HEK293 (cell line): Measurements from ENCODE around the gene ANAPC16.
A peak's percentile ranks its signal among the peaks of the same experiment; 100 is the strongest.

Experiments
- HOXA7 ChIP-seq: sonication (generic); formaldehyde crosslinking; IDR thresholded peaks from 2 replicates; pipeline ENCODE4 v1.8.1; 2022; ENCODE audit warnings: missing genetic modification reagents, borderline replicate concordance
- MYNN ChIP-seq: fragments of 450-650 bp; formaldehyde crosslinking; IDR thresholded peaks from 2 replicates; pipeline ENCODE4 v1.5.1; 2016; ENCODE audit warnings: missing biosample characterization, missing genetic modification characterization, borderline replicate concordance
- OSR2 ChIP-seq: fragments of 450-650 bp; formaldehyde crosslinking; IDR thresholded peaks from 2 replicates; pipeline ENCODE4 v1.5.1; 2016; ENCODE audit warnings: missing biosample characterization, missing genetic modification characterization
- SP3 ChIP-seq: fragments of 450-650 bp; formaldehyde crosslinking; IDR thresholded peaks from 2 replicates; pipeline ENCODE4 v1.5.1; 2016; ENCODE audit warnings: missing biosample characterization, missing genetic modification characterization
- ZFP3 ChIP-seq: fragments of 450-650 bp; formaldehyde crosslinking; IDR thresholded peaks from 2 replicates; pipeline ENCODE4 v1.5.1; 2016; ENCODE audit warnings: low read depth, missing biosample characterization, missing genetic modification characterization
- ZIC2 ChIP-seq: fragments of 450-650 bp; formaldehyde crosslinking; IDR thresholded peaks from 2 replicates; pipeline ENCODE4 v1.5.1; 2016; ENCODE audit warnings: missing biosample characterization, missing genetic modification characterization
- ZNF19 ChIP-seq: fragments of 450-650 bp; formaldehyde crosslinking; IDR thresholded peaks from 2 replicates; pipeline ENCODE4; 2016; ENCODE audit warnings: missing biosample characterization, missing genetic modification characterization, low read depth
- ZNF221 ChIP-seq: fragments of 450-650 bp; formaldehyde crosslinking; IDR thresholded peaks from 2 replicates; pipeline ENCODE4 v1.5.1; 2017; ENCODE audit warnings: missing biosample characterization, missing genetic modification characterization, borderline replicate concordance
- ZNF266 ChIP-seq: fragments of 450-650 bp; formaldehyde crosslinking; IDR thresholded peaks from 2 replicates; pipeline ENCODE4 v1.5.1; 2016; ENCODE audit warnings: missing biosample characterization, missing genetic modification characterization, low read depth
- ZNF404 ChIP-seq: fragments of 450-650 bp; formaldehyde crosslinking; IDR thresholded peaks from 2 replicates; pipeline ENCODE4 v1.5.1; 2017; ENCODE audit warnings: missing biosample characterization, missing genetic modification characterization
- ZNF423 ChIP-seq: fragments of 450-650 bp; formaldehyde crosslinking; IDR thresholded peaks from 2 replicates; pipeline ENCODE4 v1.5.1; 2016; ENCODE audit warnings: missing biosample characterization, missing genetic modification characterization
- ZNF426 ChIP-seq: fragments of 450-650 bp; formaldehyde crosslinking; IDR thresholded peaks from 2 replicates; pipeline ENCODE4 v1.5.1; 2017; ENCODE audit warnings: missing biosample characterization, missing genetic modification characterization, mild to moderate bottlenecking, inconsistent platforms, moderate library complexity
- ZNF514 ChIP-seq: fragments of 450-650 bp; formaldehyde crosslinking; IDR thresholded peaks from 2 replicates; pipeline ENCODE4 v1.5.1; 2016; ENCODE audit warnings: missing biosample characterization, missing genetic modification characterization
- ZNF529 ChIP-seq: fragments of 450-650 bp; formaldehyde crosslinking; IDR thresholded peaks from 2 replicates; pipeline ENCODE4 v1.5.1; 2017; ENCODE audit warnings: missing genetic modification characterization, missing biosample characterization; ENCODE audit not compliant: insufficient replicate concordance
- ZNF544 ChIP-seq: fragments of 450-650 bp; formaldehyde crosslinking; IDR thresholded peaks from 2 replicates; pipeline ENCODE4 v1.5.0; 2017; ENCODE audit warnings: missing biosample characterization, missing genetic modification characterization
- ZNF555 ChIP-seq: fragments of 450-650 bp; formaldehyde crosslinking; conservative IDR thresholded peaks from 2 replicates; pipeline ENCODE4 v1.5.1; 2017; ENCODE audit warnings: missing biosample characterization, mild to moderate bottlenecking, missing genetic modification characterization, inconsistent platforms
- ZNF560 ChIP-seq: fragments of 450-650 bp; formaldehyde crosslinking; IDR thresholded peaks from 2 replicates; pipeline ENCODE4 v1.5.1; 2017; ENCODE audit warnings: missing biosample characterization, missing genetic modification characterization, borderline replicate concordance
- ZNF707 ChIP-seq: fragments of 450-650 bp; formaldehyde crosslinking; IDR thresholded peaks from 2 replicates; pipeline ENCODE4 v1.5.1; 2016; ENCODE audit warnings: missing biosample characterization, missing genetic modification characterization
- ZNF747 ChIP-seq: fragments of 450-650 bp; formaldehyde crosslinking; IDR thresholded peaks from 2 replicates; pipeline ENCODE4 v1.5.1; 2016; ENCODE audit warnings: missing biosample characterization, missing genetic modification characterization
- ZNF777 ChIP-seq: fragments of 450-650 bp; formaldehyde crosslinking; IDR thresholded peaks from 2 replicates; pipeline ENCODE4 v1.5.1; 2017; ENCODE audit warnings: missing biosample characterization, missing genetic modification characterization, borderline replicate concordance
- ZNF791 ChIP-seq: fragments of 450-650 bp; formaldehyde crosslinking; IDR thresholded peaks from 2 replicates; pipeline ENCODE4 v1.5.1; 2016; ENCODE audit warnings: missing biosample characterization, missing genetic modification characterization
- TF ChIP-seq, protein P1 (sequence below): fragments of 450-650 bp; formaldehyde crosslinking; IDR thresholded peaks from 2 replicates; pipeline ENCODE4 v1.5.1; 2016; ENCODE audit warnings: missing biosample characterization, missing genetic modification characterization
- TF ChIP-seq, protein P2 (sequence below): fragments of 450-650 bp; formaldehyde crosslinking; IDR thresholded peaks from 2 replicates; pipeline ENCODE4 v1.5.1; 2016; ENCODE audit warnings: missing biosample characterization, missing genetic modification characterization, borderline replicate concordance
- TF ChIP-seq, protein P3 (sequence below): fragments of 450-650 bp; formaldehyde crosslinking; IDR thresholded peaks from 2 replicates; pipeline ENCODE4 v1.5.1; 2016; ENCODE audit warnings: missing biosample characterization, missing genetic modification characterization
- TF ChIP-seq, protein P4 (sequence below): fragments of 450-650 bp; formaldehyde crosslinking; IDR thresholded peaks from 2 replicates; pipeline ENCODE4 v1.5.1; 2016; ENCODE audit warnings: missing biosample characterization, missing genetic modification characterization, borderline replicate concordance
- TF ChIP-seq, protein P5 (sequence below): fragments of 450-650 bp; formaldehyde crosslinking; IDR thresholded peaks from 2 replicates; pipeline ENCODE4 v1.5.1; 2016; ENCODE audit warnings: missing biosample characterization, missing genetic modification characterization

The ANAPC16 gene

DNA sequence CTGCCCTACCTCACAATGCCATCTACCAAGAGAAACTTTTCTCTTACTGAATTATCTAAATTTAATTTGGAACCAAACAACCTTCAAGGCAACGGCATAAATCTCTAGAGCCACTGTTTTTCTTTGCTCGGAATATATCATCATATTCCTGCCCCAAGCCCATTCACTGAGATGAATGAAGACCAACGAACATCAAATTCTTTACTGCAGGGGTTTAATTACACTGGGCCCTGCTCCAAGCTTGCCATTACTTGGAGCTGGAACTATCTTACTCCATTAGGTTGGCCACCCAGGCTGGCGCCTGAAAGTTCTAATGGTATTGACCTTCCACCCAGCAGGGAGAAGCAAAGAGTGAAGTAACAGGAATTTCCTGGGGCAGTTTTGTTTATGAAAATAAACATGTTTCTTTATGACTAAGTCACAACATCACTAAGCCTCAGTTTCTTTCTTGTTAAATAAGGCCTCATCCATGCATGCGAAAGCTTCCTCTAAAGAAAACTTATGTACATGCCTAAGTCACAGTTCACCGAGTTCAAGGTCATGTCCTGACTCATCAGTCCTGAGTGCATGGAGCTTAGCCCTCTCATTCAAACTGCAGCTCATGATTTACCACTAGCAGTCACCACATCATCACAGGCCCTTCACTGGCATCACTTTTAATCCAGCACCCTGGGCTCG, 42.1 kb upstream of the ANAPC16 start (continued):
- TF ChIP-seq ZNF423 (no peak), ZNF529 (no peak), HOXA7 (no peak), ZNF707 (tag by site-specific recombination) (no peak), OSR2 (tag by site-specific recombination) (peak; percentile 84), ZNF560 (tag by site-specific recombination) (no peak), ZFP3 (tag by site-specific recombination) (no peak), ZNF777 (no peak), ZNF221 (tag by site-specific recombination) (no peak), ZNF555 (no peak), ZNF791 (tag by site-specific recombination) (no peak), ZNF404 (tag by site-specific recombination) (no peak), ZIC2 (tag by site-specific recombination) (peak; percentile 85), ZNF514 (tag by site-specific recombination) (no peak), SP3 (no peak), ZNF266 (tag by site-specific recombination) (no peak), ZNF544 (no peak), ZNF19 (tag by site-specific recombination) (no peak), ZNF426 (tag by site-specific recombination) (no peak), ZNF747 (tag by site-specific recombination) (no peak), MYNN (tag by site-specific recombination) (no peak)
- TF ChIP-seq, protein P1, sequence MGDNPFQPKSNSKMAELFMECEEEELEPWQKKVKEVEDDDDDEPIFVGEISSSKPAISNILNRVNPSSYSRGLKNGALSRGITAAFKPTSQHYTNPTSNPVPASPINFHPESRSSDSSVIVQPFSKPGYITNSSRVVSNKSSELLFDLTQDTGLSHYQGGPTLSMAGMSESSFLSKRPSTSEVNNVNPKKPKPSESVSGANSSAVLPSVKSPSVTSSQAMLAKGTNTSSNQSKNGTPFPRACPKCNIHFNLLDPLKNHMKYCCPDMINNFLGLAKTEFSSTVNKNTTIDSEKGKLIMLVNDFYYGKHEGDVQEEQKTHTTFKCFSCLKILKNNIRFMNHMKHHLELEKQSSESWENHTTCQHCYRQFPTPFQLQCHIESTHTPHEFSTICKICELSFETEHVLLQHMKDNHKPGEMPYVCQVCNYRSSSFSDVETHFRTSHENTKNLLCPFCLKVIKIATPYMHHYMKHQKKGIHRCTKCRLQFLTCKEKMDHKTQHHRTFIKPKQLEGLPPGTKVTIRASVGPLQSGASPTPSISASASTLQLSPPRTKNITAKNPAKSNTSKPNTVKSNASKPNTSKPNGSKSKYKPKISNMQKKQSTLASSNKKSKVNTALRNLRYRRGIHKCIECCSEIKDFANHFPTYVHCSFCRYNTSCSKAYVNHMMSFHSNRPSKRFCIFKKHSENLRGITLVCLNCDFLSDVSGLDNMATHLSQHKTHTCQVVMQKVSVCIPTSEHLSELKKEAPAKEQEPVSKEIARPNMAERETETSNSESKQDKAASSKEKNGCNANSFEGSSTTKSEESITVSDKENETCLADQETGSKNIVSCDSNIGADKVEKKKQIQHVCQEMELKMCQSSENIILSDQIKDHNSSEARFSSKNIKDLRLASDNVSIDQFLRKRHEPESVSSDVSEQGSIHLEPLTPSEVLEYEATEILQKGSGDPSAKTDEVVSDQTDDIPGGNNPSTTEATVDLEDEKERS (tag by site-specific recombination) = no peak
- TF ChIP-seq, protein P2, sequence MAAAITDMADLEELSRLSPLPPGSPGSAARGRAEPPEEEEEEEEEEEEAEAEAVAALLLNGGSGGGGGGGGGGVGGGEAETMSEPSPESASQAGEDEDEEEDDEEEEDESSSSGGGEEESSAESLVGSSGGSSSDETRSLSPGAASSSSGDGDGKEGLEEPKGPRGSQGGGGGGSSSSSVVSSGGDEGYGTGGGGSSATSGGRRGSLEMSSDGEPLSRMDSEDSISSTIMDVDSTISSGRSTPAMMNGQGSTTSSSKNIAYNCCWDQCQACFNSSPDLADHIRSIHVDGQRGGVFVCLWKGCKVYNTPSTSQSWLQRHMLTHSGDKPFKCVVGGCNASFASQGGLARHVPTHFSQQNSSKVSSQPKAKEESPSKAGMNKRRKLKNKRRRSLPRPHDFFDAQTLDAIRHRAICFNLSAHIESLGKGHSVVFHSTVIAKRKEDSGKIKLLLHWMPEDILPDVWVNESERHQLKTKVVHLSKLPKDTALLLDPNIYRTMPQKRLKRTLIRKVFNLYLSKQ (tag by site-specific recombination) = no peak
- TF ChIP-seq, protein P3, sequence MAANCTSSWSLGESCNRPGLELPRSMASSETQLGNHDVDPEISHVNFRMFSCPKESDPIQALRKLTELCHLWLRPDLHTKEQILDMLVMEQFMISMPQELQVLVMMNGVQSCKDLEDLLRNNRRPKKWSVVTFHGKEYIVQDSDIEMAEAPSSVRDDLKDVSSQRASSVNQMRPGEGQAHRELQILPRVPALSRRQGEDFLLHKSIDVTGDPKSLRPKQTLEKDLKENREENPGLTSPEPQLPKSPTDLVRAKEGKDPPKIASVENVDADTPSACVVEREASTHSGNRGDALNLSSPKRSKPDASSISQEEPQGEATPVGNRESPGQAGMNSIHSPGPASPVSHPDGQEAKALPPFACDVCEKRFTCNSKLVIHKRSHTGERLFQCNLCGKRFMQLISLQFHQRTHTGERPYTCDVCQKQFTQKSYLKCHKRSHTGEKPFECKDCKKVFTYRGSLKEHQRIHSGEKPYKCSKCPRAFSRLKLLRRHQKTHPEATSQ (tag by site-specific recombination) = no peak
- TF ChIP-seq, protein P4, sequence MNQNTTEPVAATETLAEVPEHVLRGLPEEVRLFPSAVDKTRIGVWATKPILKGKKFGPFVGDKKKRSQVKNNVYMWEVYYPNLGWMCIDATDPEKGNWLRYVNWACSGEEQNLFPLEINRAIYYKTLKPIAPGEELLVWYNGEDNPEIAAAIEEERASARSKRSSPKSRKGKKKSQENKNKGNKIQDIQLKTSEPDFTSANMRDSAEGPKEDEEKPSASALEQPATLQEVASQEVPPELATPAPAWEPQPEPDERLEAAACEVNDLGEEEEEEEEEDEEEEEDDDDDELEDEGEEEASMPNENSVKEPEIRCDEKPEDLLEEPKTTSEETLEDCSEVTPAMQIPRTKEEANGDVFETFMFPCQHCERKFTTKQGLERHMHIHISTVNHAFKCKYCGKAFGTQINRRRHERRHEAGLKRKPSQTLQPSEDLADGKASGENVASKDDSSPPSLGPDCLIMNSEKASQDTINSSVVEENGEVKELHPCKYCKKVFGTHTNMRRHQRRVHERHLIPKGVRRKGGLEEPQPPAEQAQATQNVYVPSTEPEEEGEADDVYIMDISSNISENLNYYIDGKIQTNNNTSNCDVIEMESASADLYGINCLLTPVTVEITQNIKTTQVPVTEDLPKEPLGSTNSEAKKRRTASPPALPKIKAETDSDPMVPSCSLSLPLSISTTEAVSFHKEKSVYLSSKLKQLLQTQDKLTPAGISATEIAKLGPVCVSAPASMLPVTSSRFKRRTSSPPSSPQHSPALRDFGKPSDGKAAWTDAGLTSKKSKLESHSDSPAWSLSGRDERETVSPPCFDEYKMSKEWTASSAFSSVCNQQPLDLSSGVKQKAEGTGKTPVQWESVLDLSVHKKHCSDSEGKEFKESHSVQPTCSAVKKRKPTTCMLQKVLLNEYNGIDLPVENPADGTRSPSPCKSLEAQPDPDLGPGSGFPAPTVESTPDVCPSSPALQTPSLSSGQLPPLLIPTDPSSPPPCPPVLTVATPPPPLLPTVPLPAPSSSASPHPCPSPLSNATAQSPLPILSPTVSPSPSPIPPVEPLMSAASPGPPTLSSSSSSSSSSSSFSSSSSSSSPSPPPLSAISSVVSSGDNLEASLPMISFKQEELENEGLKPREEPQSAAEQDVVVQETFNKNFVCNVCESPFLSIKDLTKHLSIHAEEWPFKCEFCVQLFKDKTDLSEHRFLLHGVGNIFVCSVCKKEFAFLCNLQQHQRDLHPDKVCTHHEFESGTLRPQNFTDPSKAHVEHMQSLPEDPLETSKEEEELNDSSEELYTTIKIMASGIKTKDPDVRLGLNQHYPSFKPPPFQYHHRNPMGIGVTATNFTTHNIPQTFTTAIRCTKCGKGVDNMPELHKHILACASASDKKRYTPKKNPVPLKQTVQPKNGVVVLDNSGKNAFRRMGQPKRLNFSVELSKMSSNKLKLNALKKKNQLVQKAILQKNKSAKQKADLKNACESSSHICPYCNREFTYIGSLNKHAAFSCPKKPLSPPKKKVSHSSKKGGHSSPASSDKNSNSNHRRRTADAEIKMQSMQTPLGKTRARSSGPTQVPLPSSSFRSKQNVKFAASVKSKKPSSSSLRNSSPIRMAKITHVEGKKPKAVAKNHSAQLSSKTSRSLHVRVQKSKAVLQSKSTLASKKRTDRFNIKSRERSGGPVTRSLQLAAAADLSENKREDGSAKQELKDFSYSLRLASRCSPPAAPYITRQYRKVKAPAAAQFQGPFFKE (tag by site-specific recombination) = no peak
- TF ChIP-seq, protein P5, sequence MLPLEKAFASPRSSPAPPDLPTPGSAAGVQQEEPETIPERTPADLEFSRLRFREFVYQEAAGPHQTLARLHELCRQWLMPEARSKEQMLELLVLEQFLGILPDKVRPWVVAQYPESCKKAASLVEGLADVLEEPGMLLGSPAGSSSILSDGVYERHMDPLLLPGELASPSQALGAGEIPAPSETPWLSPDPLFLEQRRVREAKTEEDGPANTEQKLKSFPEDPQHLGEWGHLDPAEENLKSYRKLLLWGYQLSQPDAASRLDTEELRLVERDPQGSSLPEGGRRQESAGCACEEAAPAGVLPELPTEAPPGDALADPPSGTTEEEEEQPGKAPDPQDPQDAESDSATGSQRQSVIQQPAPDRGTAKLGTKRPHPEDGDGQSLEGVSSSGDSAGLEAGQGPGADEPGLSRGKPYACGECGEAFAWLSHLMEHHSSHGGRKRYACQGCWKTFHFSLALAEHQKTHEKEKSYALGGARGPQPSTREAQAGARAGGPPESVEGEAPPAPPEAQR (tag by site-specific recombination) = no peak
